ENCODE measurements around the gene GPR155. TPM values are rescaled to one million over a fixed set of nuclear protein-coding genes. Genes with fewer than 3 reads are reported as not detected.
A peak's percentile ranks its signal among the peaks of the same experiment; 100 is the strongest.
"Not testable (repeated sequence)": the region's sequence is repeated elsewhere in the genome, so short reads cannot be mapped to it uniquely, and the experiment has no call there.

The GPR155 gene
- polyA plus RNA-seq, 3 donors, result 5.3 to 9.5 (median 9.3) TPM

DNA sequence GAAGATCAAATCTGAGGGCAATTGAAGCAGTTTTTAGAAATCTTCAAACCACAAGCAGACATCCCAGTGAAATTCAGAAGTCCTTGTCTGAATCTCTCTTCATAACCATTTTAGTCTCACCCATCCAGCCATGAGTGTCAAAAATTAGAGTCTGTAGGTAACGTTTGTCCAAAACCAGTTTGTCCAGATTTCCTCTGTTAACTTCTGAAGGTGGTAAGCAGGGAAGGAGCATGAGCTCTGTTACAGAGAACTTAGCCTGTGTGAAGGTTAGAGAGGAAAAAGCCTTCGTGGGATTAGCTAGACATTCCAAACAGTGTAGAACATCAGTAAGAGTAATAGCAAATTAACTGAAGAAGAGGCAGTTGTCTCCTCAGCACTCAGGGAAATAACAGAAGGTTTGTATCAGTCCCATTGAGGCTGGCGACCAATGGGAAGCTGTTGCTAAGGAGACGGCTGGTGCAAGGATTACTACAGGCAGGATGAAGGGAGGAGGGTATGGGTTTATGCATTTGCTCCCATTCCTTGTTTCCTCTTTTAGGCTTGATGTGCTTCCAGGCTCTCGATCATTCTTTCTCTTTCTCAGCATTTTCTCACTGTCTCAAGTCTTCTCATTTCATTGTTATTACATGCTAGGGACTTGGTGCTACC, 8.7 kb upstream of the GPR155 start:
- peak in 3 of 11 donors; percentile 5 to 23 (median 10) for DNase-seq (ENCODE audit: extremely low read depth in 1 of 11, low read depth in 9 of 11, low spot score in 4 of 11)

DNA sequence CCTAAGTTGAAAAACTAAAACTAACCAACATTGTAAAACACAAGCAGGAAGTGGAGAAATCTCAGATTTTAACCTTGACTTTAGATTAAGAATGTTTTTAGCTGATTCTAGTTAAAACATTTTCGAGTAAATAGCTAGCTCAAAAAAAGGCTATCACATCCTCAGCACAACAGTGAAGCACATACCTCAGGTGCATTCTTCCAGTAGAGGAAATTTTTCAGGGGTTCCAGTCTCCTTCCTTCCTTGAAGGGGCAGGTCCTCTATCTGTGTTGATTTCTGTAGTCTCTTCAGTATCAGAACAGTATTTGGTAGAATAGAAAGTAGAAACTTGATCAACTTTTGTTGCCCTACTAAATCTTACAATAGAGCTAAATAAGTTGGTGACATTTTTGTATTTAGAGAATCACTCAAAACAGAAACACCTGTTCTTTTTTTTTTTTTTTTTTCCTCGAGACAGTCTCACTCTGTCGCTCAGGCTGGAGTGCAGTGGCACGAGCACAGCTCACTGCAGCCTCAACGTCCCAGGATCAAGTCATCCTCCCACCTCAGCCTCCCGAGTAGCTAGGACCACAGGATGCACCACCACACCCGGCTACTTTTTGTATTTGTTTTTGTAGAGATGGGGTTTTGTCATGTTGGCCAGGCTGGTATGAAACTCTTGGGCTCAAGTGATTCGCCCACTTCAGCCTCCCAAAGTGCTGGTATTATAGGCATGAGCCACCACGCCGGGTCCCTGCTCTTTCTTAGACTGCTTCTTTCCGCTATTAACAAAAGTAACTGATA, 6.9 kb upstream of the GPR155 start:
- DNase-seq (ENCODE audit: extremely low read depth in 1 of 11, low read depth in 9 of 11, low spot score in 4 of 11), result no peak

DNA sequence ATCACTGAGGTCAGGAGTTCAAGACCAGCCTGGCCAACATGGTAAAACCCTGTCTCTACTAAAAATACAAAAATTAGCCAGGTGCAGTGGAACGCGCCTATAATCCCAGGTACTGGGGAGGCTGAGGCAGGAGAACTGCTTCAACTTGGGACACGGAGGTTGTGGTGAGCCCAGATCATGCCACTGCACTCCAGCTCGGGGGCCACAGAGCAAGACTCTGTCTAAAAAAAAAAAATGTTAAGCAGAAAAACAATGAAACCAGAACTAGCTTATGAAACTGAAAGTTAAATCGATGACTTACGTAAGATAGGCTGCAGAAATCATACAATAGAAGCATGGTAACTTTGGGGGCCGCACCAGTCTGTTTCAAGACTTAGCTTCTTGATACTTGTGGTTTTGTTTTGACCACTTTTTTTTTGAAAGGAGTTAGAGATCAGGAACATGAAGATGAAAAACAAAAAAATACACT, 6.2 kb upstream of the GPR155 start:
- no peak for DNase-seq (ENCODE audit: extremely low read depth in 1 of 11, low read depth in 9 of 11, low spot score in 4 of 11)

DNA sequence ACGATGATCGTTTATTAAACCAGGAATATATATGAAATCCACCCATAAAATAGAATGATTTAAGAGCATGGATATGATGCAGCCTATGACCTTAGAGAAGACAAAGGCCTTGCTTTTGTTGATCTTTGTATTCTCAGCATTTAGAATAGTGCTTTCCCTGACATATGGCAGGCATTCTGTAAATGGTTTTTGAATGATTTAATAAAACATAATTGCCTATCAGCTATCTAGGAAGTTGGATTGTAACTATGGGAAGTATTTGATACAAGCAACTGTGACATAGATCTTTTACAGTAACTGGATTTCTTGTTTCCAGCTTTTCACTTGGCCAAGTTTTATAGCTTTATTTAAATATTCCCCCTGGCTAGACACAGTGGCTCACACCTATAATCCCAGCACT, 5.1 kb upstream of the GPR155 start:
- DNase-seq (ENCODE audit: extremely low read depth in 1 of 11, low read depth in 9 of 11, low spot score in 4 of 11), result no peak

DNA sequence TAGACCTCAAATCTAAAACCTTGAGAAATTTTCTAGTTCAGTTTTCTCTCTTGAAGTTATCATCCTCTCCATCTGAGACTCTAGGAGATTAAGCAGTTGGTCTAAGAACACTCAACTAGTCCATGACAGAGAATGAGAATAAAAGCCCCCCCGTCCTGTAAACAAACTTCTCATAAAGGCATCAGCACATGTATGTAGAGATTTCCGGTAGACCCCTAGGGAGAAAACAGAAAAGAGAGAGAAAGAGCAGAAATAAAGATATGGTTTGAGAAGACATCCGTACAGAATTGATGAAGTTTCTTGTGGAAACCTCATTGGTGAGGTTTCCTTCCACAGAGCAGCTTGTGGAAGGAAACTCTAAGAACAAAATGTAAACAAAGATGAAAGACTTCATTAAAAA, 3.2 kb upstream of the GPR155 start:
- DNase-seq (ENCODE audit: extremely low read depth in 1 of 11, low read depth in 9 of 11, low spot score in 4 of 11), result no peak

DNA sequence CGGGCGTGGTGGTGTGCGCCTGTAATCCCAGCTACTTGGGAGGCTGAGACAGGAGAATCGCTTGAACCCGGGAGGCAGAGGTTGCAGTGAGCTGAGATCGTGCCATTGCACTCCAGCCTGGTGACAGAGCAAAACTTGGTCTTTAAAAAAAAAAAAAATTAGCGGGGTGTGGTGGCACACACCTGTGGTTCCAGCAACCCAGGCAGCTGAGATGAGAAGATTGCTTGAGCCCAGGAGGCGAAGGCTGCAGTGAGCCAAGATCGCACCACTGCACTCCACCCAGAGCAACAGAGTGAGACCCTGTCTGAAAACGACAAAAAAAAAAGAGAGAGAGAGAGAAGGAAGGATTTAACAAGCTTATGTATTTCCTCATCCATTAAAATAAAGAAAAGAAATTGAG, 2.7 kb upstream of the GPR155 start:
- not testable (repeated sequence) for DNase-seq (ENCODE audit: extremely low read depth in 1 of 11, low read depth in 9 of 11, low spot score in 4 of 11)

DNA sequence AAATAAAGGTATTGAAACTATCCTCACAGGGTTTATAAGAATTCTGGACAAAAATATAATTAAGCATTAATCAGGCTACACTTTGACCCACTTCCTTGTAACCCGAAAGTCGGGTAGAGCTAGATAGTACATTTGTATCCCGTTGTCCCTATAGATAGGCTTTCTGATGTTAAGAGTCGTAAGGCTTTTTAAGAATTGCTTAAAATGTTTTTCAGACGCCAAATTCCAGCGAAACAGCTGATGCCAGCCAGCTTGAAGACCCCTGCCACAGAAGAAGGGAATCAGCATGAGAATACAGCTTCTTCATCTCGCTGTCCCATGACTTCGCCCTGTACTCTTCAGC, 962 bp upstream of the GPR155 start:
- DNase-seq (ENCODE audit: extremely low read depth in 1 of 11, low read depth in 9 of 11, low spot score in 4 of 11), result no peak

DNA sequence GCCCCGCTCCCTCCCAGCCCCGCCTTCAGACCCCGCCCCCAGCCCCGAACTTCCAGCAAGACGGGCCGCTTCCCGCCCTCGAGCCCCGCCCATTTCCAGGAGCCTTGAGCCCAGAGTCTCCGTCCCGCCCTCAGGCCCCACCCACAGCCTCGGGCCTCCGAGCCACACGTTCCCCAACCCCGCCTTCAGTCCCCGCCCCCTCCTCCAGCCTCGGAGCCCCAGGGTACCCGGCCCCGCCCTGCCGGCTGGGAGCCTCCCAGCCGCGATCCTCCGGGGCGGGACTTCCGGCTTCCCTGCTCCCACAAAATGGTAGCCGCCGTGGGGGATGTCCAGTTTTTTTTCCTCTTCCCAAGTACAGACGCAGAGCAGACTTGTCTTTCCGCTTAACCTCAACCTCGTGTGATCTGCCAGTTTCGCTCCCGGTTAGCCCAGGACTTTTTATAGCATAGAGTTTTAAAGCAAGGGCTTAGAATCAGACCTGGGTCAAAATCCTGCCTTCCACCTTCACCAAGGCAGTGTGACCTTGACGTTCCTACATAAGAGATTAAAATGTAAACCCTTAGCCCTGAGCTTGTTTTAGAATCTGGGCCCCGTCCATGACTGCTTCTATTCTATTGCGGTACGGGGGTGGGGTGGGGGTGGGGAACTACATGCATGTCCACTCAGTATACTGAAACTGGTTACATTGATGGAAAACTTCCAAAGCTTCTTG, 435 bp upstream of the GPR155 start:
- peak; percentile 88 to 98 (median 97) for DNase-seq (ENCODE audit: extremely low read depth in 1 of 11, low read depth in 9 of 11, low spot score in 4 of 11)

DNA sequence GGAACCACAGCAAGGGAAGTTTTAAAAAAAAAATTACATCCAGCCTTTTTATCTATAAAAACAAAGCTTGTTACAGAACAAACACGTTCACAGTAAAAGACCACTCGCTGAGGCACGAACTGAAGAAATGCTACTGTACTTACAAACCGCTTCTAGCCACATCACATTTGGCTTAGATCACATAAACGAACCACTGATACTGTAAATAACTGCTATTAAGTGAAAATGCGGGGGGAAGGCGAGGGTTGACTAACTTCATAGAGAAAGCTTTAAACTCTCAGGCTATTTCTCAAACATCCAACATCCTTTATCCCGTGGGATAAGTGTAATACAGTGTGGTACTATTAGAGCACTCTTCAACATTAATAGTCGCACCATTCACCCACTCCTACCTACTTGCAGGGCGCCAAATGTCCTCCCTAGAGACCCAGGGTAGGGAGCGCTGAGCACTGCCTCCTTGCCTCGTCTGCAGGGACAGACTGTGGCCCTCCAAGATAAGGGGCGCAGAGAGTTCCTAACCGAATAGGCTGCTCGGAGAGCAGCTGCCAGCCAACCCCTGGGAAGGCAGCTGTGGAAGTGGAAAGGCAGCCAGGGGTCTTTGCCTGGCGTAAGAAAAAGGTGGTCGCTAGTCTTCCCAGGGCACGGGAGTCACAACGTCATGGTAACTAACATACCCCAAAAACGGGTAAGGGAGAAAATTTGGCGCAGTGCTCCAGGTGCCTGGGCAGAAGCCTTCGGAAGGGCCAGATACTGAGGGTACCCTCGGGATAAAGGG, 854 bp downstream of the GPR155 start:
- peak in 4 of 11 donors; percentile 12 to 35 (median 29) for DNase-seq (ENCODE audit: extremely low read depth in 1 of 11, low read depth in 9 of 11, low spot score in 4 of 11)

DNA sequence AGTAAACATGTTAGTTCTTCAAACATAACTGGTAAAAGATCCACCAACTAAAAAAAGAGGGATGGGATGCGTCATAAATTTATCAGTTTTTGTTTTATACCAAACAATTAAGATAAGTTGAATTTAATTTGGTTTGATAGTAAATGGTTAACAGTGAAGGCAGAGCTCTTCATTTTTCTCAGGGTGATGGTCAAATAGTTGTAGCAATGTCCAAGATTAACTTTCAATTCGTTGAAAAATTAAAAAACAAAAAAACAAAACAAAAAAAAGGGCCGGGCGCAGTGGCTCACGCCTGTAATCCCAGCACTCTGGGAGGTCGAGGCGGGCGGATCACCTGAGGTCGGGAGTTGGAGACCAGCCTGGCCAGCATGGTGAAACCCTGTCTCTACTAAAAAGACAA, 1.8 kb downstream of the GPR155 start:
- not testable (repeated sequence) for DNase-seq (ENCODE audit: extremely low read depth in 1 of 11, low read depth in 9 of 11, low spot score in 4 of 11)

DNA sequence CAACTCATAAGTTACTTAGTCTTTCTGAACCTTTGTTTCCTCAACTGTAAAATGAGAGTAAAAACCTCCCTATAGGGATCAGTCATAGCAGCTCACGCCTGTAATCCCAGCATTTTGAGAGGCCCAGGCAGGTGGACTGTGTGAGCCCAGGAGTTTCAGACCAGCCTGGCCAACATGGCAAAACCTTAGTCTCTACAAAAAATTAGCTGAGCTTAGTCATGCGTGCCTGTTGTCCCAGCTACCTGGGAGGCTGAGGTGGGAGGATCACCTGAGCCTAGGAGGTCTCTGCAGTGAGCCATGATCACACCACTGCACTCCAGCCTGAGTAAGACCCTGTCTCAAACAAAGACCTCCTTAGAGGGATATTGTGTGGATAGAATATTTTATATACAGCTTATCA, 2.3 kb downstream of the GPR155 start:
- DNase-seq (ENCODE audit: extremely low read depth in 1 of 11, low read depth in 9 of 11, low spot score in 4 of 11), result no peak

DNA sequence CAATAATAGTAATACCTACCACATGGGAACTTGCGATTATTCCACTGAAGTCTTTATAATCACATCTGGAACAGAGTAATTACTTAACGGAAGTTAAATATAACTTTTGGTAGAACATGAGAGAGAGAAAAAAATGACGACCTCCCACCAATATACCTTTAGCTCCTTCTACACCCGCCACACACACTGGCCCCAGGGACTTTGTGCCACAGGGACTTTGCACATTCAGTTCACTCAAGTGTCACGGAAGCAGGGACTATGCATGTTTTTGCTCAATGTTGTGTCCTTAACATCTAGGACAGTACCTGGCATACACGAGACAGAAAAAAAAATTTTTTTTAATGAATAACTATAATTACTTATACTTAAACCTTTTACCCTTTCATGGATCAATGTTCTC, 4.0 kb downstream of the GPR155 start:
- DNase-seq (ENCODE audit: extremely low read depth in 1 of 11, low read depth in 9 of 11, low spot score in 4 of 11), result no peak

DNA sequence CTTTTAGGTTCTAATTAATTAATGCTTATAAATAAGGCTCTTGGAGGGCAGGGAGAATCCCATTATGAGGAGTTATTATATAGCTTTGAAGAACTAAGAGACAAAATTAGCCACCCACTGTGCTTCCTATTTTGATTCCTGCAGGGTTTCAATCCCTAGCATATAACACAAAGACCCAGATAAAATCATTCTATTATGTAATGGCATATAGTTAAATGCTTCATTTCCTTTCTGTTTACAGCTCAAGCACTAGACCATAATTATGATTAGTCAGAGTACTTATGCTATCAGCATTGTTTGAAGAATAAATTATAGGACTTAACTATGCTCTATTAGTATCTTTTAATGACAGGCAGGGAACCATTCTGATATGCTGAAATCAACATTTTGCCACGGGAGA, 9.1 kb downstream of the GPR155 start:
- DNase-seq (ENCODE audit: extremely low read depth in 1 of 11, low read depth in 9 of 11, low spot score in 4 of 11), result no peak

DNA sequence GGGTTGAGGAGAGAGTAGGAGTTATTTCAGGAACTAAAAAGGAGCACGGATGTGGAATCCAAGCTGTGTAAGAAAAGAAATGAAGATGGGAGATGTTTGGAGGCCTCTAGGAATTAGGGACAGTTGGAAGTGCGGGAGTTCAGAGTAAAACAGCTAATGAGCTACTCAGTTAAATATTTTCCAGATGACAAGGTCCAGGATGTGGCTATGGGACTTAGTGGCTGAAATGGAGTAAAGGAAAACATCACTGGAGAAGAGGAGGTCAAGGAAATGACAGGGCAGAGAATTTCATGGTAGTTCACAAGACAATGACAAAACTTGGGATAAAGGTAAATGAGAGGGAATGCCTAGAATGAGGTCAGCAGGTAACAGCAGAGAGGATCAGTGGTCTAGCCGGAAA, 13.0 kb downstream of the GPR155 start:
- DNase-seq (ENCODE audit: extremely low read depth in 1 of 11, low read depth in 9 of 11, low spot score in 4 of 11), result no peak

DNA sequence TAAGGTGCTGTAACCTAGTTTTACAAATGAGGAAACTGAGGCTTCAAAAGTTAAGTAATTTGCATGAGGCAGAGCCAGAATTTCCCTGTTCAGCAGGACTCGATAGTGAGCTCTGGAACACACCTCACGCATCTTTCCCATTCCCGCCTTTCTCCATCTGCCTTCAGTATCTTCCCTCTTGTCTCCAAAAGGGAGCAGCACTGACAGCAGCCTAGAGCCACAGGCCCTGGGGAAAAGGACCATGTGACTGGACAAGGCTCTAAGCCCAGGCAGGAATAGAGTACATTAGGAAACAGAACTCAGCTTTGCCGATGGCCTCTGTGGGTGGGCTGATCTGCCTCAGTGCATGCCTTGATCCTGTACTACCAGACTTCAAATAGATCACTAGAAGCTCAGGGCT, 21.5 kb downstream of the GPR155 start:
- no peak for DNase-seq (ENCODE audit: extremely low read depth in 1 of 11, low read depth in 9 of 11, low spot score in 4 of 11)

DNA sequence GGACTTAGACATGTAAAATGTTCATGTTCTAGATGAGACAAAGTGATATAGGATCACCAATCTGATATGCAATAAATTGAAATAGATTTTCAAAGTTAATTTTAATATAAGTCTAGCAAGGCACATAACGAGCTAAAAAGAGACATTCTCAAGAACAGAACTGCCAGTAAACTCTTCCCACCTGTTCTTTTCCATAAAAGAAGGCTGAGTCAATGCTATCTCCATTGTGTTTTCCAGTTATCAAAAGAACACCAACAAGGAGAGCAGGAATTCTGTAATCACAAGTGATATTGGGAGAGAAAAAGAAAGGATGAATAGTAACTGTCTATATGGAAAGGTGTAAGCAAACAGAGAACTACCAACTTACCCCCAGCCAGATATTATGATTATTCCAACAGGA, 25.6 kb downstream of the GPR155 start:
- no peak for DNase-seq (ENCODE audit: extremely low read depth in 1 of 11, low read depth in 9 of 11, low spot score in 4 of 11)

DNA sequence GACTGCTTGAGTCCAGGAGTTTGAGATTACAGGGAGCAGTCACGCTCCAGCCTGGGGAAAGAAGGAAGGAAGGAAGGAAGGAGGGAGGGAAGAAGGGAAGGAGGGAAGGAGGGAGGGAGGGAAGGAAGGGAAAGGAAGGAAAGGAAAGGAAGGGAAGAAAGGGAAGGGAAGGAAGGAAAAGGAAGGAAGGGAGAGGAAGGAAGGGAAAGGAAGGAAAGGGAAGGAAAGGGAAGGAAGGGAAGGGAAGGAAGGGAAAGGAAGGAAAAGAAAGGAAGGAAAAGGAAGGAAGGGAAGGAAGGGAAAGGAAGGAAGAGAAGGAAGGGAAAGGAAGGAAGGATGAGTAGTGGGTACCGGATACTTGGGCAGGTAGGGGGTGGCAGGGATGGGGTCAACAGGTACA, 32.3 kb downstream of the GPR155 start:
- no peak for DNase-seq (ENCODE audit: extremely low read depth in 1 of 11, low read depth in 9 of 11, low spot score in 4 of 11)

DNA sequence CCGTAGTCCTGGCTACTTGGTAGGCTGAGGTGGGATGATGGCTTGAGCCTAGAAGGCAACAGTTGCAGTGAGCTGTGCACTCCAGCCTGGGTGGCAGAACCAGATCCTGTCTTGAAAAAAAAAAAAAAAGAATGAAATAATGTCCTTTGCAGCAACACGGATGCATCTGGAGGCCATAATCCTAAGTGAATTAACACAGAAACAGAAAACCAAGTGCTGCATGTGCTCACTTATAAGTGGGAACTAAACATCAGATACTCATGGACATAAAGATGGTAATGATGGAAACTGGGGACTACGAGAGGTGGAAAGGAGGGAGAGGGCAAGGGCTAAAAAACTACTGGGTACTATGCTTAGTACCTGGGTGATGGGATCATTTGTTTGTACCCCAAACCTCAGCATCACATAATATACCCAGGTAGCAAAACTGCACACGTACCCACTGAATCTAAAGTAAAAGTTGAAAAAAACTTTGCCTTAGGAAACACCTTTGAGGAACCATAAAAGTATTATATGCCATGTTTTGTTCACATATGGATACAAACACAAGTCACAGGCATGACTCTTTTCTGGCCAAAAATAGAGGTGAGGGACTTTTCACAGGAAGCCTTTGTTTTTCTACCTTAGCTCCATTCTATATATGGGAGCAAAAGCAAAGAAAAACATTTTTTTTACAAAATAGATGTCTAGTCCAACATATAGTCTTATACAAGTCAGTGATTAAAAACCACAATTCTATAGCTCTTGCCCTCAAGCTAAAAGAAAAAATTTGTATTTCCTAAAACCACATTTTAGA, 36.6 kb downstream of the GPR155 start:
- DNase-seq (ENCODE audit: extremely low read depth in 1 of 11, low read depth in 9 of 11, low spot score in 4 of 11), result no peak

DNA sequence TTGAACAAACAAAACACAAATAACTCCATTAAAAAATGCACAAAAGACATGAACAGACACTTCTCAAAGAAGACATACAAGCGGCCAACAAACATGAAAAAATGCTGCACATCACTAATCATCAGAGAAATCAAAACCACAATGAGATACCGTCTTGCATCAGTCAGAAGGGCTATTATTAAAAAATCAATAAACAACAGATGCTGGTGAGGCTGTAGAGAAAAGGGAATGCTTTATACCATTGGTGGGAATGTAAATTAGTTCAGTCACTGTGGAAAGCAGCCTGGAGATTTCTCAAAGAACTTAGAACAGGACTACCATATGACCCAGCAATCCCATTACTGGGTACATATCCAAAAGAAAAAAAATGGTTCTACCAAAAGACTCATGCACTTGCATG, 37.8 kb downstream of the GPR155 start:
- DNase-seq (ENCODE audit: extremely low read depth in 1 of 11, low read depth in 9 of 11, low spot score in 4 of 11), result no peak

Measured in renal cortex interstitium (tissue), 11 donors.